ENCODE measurements around the gene NFYC.

Gene NFYC

GRCh38 chr1:40802742-40803113 lies 111.2 kb downstream of the NFYC start:
- DNase-seq (ENCODE audit: low read depth), result no peak
- TF ChIP-seq, protein P1, sequence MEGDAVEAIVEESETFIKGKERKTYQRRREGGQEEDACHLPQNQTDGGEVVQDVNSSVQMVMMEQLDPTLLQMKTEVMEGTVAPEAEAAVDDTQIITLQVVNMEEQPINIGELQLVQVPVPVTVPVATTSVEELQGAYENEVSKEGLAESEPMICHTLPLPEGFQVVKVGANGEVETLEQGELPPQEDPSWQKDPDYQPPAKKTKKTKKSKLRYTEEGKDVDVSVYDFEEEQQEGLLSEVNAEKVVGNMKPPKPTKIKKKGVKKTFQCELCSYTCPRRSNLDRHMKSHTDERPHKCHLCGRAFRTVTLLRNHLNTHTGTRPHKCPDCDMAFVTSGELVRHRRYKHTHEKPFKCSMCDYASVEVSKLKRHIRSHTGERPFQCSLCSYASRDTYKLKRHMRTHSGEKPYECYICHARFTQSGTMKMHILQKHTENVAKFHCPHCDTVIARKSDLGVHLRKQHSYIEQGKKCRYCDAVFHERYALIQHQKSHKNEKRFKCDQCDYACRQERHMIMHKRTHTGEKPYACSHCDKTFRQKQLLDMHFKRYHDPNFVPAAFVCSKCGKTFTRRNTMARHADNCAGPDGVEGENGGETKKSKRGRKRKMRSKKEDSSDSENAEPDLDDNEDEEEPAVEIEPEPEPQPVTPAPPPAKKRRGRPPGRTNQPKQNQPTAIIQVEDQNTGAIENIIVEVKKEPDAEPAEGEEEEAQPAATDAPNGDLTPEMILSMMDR (IDR thresholded peaks at IDR 0.05; ENCODE audit: control insufficient read depth, extremely low read depth, insufficient read depth), result no peak
- H3K4me3 ChIP-seq (ENCODE audit: low read depth, low read length), result no peak overlapping the region

- DNase-seq (ENCODE audit: low read depth), result no peak
- no peak overlapping the region for H3K4me3 ChIP-seq (ENCODE audit: low read depth, low read length)
- TF ChIP-seq, protein P1 (IDR thresholded peaks at IDR 0.05; ENCODE audit: control insufficient read depth, extremely low read depth, insufficient read depth), result no peak
These were observed 111.9 kb downstream of the NFYC start for GRCh38 chr1:40803447-40803846.

DNA sequence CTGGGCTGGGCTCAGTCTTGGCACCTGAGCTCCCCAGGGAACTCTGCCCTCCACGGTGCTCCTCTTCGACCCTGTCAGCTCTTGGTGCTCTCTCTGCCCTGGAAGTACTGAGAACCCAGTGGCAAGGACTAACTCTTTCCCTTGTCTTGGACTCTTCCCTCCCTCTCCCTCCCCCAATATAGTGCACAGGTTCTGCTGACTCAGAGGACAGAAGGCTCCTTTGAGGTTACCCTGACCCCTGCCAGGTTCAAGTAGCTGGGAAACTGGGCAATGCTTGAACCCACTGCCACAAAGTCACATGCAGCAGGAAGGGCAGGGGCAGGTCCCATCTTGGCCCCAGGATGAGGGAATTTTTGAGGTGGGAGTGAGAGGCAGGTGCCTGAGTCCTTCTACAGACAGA lies 112.4 kb downstream of the NFYC start:
- H3K4me3 ChIP-seq (ENCODE audit: low read depth, low read length), result no peak overlapping the region
- DNase-seq (ENCODE audit: low read depth), result no peak
- TF ChIP-seq, protein P1 (IDR thresholded peaks at IDR 0.05; ENCODE audit: control insufficient read depth, extremely low read depth, insufficient read depth), result no peak

DNA sequence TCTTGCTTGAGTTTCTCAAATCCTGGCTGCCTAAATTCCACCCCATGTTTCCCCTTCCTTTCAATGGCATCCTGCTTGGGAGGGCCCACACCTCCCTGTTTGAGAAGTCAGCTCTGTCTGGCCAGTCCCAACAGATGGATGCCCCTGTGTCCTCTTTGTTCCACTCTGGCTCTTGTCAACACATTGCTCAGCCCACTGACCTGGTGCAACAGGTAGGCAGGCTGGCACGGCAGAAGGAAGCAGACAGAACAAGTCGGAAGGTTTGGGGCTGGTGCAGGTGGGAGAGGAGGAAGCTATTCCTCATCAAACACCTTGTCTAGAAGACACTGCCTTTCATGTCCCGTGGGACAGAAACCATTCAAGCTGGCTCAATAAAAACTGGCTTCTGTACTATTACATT lies 114.7 kb downstream of the NFYC start:
- TF ChIP-seq, protein P1 (IDR thresholded peaks at IDR 0.05; ENCODE audit: control insufficient read depth, extremely low read depth, insufficient read depth), result no peak
- DNase-seq (ENCODE audit: low read depth), result no peak
- H3K4me3 ChIP-seq (ENCODE audit: low read depth, low read length), result no peak overlapping the region

- TF ChIP-seq, protein P1 (IDR thresholded peaks at IDR 0.05; ENCODE audit: control insufficient read depth, extremely low read depth, insufficient read depth), result no peak
These were observed 115.5 kb downstream of the NFYC start for GRCh38 chr1:40806731-40807695.

GRCh38 chr1:40808002-40808401 lies 116.5 kb downstream of the NFYC start:
- DNase-seq (ENCODE audit: low read depth), result no peak
- H3K4me3 ChIP-seq (ENCODE audit: low read depth, low read length), result no peak overlapping the region
- TF ChIP-seq, protein P1 (IDR thresholded peaks at IDR 0.05; ENCODE audit: control insufficient read depth, extremely low read depth, insufficient read depth), result no peak

More at GRCh38 chr1:40806731-40807695, 115.5 kb downstream of the NFYC start:
- DNase-seq (ENCODE audit: low read depth), result no peak
- no peak overlapping the region for H3K4me3 ChIP-seq (ENCODE audit: low read depth, low read length)

Data from LNCaP clone FGC (cell line).